HG02623 (cell line): ENCODE data around the gene OR2K2.
"Not testable (repeated sequence)": the region's sequence is repeated elsewhere in the genome, so short reads cannot be mapped to it uniquely, and the experiment has no call there.

ENCODE experiments used
- ATAC-seq: cut with Tn5 transposase; IDR thresholded peaks from one replicate; pipeline ENCODE4 v1.9.1; 2021; ENCODE audit warnings: moderate library complexity; ENCODE audit not compliant: unreplicated experiment

Gene OR2K2, protein sequence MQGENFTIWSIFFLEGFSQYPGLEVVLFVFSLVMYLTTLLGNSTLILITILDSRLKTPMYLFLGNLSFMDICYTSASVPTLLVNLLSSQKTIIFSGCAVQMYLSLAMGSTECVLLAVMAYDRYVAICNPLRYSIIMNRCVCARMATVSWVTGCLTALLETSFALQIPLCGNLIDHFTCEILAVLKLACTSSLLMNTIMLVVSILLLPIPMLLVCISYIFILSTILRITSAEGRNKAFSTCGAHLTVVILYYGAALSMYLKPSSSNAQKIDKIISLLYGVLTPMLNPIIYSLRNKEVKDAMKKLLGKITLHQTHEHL

DNA sequence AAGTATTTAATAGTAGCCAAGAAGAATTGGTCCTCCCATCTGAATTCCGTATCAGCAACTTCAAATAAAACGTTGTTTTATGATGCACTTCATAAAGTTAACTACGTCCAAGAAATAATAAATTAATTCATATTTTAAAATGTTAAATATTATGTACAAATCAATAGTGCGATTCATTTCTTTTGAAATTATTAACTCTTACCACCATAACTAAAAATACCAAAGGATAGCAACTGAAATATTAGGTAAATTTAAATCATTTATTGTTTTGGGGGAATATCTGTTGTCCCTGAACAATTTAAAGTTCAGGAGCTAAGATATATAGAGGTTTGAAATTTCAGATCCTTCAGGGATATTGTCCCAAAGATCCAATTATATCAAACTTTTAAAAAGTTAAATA is at the start of gene OR2K2:
Gene OR2K2, minus strand, starts transcription at position 101 of the 400 bp plus-strand sequence. CDS start 1,791 bp downstream, outside the sequence.
- no peak for ATAC-seq

DNA sequence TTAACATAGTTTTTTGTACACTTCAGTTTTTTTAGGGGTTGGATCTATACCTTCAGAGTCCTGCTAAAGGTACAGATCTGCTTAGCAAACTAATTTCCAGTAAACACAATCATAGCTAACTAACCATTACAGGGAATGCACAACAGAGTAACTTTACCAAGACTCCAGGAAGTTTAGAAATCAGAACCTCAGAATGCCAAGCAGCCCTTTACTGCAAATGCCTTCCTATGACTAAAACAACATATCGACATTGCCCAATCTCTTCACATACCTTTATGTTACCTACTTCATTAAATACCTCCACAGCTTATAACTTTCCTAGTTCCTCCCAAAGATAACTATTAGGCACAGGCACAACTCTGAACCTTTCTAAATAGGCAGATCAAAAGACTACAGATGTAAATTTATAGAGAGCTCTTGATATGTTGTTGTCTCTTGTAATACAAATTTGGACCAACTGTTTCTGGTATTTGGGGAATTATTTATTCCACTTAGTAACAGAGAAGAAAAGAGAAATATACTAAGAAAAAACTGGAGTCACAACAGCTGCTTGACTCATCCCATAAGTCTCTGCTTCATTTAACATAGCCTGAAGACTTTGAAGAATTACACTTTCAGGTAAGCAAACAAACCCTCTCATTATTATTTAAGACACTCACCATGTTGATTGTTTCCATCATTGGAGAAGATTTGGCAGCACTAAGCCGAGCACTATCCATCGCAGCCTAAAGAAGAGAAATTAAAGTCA is 46.0 kb upstream of the OR2K2 start:
- no peak for ATAC-seq

DNA sequence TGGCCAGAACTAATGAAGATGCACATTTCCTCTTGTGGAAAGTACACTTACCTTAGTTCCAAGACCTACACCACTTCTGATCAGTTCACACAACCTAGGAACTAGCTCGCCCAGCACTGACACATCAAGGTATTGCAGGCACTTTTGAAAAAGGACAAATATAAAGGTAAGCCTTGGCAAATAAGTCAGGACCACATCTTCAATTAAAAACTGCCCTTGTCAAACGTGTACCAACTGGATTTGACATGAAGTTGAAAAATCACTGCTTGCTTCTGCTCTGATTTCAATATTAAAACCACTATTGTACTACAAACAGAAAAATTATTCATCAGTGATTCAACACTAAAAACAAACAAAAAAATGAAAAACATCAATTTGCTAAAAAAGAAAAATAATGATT is 45.0 kb upstream of the OR2K2 start:
- no peak for ATAC-seq

DNA sequence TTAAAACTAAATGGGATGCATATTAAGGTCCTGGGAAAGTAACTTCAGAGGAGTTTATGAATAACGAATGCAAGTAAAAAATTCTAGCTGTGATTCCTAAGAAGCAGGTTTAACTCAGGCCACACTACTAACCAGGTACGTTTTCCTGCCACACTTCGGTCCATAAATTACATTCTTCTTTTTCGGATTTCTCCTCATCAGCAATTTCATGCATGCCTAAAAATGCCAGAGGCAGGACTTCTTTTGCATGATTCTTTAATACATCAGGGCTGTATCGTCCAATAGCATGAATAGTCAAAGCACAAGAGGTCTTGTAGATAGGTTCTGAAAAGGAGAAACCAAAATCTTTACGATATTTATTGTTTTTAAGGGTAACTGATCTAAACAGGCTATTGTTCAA is 42.3 kb upstream of the OR2K2 start:
- ATAC-seq, result no peak

DNA sequence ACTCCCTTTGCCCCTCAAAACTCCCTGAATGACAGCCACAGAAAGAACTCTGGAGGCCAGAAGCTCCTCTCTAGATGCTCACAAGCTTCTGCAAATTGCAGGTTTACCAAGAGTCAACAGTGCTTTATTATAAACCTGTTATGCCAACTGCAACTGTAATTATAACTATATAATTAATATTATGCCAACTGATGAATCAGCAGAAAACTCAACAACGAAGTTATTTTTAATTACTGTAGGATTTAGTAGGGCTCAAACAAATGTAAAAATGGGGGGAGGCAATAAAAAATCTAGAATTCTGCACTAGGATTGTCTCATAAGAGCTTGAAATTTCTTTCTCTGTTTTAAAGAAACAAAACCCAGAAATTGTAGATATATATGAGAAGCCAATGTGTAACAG is 37.0 kb upstream of the OR2K2 start:
- ATAC-seq, result no peak

DNA sequence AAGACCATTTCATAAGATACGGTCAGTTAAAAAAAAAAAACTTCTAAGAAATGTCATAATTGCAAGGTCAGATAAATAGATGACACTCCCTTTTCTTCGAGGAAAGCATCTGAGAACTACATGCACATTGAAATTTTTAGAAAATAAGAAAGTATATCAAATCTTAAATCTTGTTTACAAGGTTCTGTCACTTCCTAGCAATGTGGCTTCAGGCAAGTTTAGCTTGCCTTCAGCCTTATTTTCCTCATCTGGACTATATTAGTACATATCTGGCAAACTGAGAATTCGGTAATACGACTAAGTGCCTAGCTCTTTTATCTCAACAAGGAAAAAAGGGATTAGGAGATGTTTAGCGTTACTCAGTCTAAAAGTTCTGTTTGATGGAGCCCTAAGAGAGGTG is 32.5 kb upstream of the OR2K2 start:
- ATAC-seq, result no peak

DNA sequence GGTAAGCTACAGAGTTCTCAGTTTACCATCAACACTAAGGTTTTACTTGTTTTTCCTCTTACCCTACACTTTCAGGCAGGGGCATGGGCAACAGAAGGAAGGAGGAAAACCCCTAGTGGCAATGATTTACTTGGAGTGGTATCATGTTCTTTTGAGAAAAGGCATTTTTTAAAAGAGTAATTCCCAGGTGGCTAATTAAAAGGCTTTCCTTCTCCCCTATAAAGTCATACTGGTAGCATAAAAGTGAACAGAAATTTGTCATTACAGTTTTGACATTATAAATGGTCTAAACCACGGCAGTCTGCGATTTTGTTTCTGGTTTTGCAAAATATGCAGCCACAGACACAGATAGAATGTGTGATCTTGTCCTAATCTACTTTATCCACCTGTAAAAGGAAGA is 30.9 kb upstream of the OR2K2 start:
- ATAC-seq, result no peak

DNA sequence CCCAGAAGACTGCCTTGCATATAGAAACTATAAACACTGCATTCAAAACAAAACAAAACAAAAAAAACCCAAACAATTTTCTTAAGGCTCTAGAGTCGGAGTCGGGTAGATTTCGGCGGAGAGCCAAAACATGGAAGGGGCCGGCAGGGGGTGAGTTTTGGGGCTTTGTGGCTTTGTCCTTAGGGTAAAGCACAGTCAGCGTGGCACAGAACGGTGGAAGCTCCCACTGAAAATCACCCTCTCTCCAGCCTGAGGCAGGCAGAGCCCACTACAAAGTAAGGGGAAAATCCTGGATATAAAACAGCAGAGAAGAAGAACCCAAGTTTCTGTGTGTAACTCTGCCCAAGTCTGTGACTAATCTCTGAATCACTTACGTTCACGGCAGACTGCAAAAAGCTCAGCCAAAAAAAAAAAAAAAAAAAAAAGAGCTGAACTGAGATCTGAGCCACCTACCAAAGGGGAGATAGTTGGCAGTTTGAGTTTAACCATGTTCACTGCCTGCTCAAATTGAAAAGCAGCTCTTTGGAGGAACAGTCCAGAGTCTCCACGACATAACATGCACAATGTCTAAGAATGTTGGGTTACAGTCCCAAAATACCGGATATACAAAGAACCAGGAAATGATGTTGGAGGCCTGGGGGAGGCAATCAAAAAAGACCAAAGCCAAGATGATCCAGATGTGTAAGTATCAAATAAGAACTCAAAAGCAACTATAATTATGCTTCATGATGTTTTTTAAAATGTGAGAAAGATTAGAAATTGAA is 26.6 kb upstream of the OR2K2 start:
- ATAC-seq, result no peak

DNA sequence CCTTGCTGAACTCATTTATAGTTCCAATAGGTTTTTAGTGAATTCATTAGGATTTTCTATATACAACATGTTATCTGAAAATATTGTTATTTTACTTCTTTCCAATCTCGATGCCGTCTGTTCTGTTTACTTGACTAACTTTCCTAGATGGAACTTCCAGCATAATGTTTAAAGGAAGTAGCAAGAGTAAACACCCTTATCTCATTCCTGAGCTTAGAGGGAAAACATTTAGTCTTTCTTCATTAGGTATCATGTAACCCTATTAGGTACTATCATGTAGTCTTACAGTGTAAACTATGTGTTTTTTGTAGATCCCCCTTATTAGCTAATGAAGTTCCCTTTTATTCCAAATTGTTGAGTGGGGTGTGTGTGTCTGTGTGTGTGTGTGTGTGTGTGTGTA is 22.5 kb upstream of the OR2K2 start:
- no peak for ATAC-seq

DNA sequence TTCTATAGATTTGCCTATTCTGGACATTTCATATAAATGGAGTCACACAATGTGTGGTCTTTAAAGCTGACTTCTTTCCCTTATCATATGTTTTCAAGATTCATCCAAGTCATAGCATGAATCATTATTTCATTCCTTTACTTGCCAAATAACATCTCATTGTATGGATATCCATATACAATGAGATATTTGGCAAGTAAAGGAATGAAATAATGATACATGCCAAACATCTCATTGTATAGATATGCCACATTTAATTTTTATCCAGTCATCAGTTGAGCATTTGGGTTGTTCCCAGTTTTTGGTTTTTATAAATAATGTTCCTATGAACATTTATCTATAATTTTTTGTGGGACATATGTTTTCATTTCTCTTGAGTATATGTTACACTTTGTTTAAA is 20.5 kb upstream of the OR2K2 start:
- no peak for ATAC-seq

DNA sequence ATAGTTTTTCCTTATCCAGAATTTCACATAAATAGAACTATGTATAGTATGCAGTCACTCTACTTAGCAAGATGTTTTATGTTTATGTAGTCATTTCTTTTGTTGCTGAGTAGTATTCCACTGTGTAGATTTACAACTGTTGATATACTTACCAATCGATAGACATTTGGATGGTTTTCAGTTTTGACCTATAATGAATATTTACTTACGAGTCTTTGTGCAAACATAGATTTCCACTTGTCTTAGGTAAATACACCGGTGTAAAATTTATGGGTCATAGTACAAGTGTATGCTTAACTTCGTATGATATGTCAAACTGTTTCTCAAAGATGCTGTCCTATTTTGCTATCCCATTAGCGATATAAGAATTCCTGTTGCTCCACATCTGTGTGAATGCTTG is 19.7 kb upstream of the OR2K2 start:
- no peak for ATAC-seq

DNA sequence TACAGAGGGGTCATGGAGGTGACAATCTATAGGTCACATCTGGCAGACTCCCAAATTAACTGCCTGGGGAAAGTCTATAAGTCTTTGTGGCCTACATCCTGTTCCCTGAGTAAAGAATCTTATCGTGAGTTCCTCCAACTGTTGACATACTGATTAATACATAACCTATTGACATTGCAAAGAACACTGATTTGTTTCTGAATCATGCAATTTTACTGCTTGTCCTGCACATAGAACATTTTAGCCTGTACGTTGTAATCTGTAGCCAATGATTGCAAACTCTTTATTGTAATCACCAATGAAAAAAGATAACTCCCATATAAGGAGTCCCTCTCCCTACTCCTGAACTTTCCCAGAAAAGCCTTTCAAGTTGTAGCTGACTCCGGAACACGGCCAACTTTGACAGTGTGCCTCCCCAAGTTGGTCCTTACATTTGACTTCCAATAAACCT is 18.8 kb upstream of the OR2K2 start:
- ATAC-seq, result no peak

DNA sequence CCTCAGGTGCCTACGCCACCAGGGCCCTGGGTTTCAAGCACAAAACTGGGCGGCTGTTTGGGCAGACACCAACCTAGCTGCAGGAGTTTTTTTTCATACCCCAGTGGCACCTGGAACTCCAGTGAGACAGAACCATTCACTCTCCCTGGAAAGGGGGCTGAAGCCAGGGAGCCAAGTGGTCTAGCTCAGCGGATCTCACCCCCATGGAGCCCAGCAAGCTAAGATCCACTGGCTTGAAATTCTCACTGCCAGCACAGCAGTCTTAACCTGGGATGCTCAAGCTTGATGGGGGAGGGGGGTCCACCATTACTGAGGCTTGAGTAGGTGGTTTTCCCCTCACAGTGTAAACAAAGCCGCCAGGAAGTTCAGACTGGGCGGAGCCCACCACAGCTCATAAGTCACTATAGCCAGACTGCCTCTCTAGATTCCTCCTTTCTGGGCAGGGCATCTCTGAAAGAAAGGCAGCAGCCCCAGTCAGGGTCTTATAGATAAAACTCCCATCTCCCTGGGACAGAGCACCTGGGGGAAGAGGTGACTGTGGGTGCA is 4.4 kb upstream of the OR2K2 start:
- not testable (repeated sequence) for ATAC-seq

DNA sequence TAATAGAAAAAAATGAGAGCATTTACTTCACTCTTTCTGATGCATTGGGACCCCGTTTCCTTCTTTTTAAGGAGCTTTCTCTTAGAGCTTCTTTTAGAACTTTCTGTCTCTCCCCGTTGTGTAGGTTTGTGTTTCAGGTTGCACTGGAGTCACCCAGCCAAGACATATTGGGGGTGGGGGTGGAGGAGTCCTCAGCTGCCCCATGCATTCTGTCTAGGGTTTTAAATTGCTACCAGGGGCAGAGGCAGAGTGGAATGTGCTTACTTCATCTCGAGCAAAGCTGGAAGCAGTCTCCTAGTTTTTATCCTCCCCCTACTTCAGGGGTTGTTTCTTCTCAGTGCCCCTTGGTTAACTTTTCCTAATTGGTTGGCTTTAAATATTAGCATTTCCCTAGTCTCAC is 9.4 kb downstream of the OR2K2 start:
- no peak for ATAC-seq

DNA sequence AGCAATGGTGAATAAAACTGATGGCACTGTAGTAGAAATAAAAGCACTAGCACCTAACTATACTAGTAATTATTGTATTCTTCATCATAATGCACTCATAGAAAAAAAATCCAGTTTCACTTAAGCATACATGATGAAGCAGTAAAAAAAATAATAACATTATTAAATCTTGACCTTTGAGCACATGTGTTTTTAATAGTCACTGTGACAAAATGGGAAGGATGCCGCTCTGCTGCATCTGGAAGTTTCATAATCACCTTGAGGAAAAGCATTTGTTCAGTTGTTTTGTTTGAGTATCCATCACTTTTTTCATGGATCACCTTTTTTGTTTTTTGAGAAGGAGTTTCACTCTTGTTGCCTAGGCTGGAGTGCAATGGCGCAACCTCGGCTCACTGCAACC is 13.2 kb downstream of the OR2K2 start:
- ATAC-seq, result no peak

DNA sequence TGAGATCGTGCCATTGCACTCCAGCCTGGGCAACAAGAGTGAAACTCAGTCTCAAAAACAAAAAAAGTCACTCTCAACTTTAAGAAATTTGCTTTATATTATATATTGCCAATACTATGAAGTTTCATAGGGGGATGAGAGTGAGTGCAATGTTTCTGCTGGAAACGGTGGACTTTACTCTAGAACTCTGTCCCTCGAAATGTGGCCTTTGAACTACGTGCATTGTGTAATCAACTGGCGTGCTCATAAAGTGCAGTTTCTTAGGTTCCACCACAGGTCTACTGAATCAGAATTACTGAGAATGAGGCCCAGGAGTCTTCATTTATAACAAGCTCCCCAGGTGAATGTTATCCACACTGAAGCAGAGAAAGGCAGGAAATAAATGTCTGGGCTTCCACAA is 24.1 kb downstream of the OR2K2 start:
- no peak for ATAC-seq

DNA sequence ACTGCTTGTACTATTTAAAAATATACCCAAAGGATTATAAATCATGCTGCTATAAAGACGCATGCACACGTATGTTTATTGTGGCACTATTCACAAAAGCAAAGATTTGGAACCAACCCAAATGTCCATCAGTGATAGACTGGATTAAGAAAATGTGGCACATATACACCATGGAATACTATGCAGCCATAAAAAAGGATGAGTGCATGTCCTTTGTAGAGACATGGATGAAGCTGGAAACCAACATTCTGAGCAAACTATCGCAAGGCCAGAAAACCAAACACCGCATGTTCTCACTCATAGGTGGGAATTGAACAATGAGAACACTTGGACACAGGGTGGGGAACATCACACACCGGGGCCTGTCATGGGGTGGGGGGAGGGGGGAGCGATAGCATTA is 26.0 kb downstream of the OR2K2 start:
- not testable (repeated sequence) for ATAC-seq

DNA sequence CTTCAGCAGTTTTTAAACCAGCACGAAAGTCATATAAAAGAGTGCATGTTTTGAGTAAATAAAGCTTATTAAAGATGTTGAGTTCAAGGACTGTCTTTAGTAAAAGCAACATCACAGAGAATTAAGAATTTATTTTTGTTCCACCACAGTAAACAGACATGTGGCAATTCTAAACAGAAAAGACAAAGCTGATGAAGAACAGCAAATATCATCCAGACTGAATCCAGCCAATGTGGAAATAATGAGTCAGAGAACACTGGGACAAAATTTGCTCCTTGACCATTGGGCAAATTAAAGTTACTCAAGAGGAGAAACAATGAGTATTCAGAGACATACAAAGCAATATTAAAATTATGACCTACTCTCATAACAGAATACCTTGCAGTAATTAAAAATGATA is 28.8 kb downstream of the OR2K2 start:
- no peak for ATAC-seq

DNA sequence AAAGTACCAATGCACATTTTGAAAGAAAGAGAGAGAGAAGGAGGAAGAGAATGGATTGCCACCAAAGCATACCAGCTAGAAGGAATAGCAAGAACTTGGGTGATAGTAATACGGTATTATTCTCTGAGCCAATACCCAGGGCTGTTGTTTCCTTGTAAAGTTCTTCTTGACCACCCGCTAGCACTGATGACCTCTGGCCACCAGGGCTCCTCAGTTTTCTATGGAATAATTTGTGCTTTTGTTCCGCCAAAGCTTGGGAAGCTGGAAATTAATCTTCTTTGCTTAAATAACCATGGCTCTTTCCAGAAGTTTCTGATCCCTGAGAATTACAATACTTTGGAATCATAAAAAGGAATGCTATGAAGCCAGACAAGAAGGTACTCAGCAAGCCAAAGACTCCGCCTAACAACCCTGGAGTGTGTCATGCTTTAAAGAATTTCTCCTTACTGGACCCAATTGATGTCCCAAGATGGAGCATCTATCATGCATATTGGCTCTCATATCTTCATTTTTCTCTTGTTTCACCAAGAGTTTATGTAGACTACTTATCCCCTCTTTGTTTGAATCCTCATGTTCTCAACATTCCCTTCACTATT is 29.8 kb downstream of the OR2K2 start:
- no peak for ATAC-seq

DNA sequence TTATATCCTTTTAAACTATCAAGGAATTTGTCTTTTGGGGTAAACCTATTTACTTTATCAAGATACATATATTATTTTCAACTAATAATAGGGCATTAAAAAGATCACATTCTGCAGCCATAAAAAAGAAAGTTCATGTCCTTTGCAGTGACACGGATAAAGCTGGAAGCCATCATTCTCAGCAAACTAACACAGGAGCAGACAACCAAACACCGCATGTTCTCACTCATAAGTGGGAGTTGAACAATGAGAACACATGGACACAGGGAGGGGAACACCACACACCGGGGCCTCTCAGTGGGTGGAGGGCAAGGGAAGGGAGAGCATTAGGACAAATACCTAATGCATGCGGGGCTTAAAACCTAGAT is 30.4 kb downstream of the OR2K2 start:
- ATAC-seq, result not testable (repeated sequence)
